GM18861 (cell line): ENCODE measurements around the gene SPINK9.
"Not testable (repeated sequence)": the region's sequence is repeated elsewhere in the genome, so short reads cannot be mapped to it uniquely, and the experiment has no call there.

Source experiments
- ATAC-seq: cut with Tn5 transposase; IDR thresholded peaks from one replicate; pipeline ENCODE4 v1.9.1; 2021; ENCODE audit not compliant: unreplicated experiment

SPINK9 gene, protein sequence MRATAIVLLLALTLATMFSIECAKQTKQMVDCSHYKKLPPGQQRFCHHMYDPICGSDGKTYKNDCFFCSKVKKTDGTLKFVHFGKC

DNA sequence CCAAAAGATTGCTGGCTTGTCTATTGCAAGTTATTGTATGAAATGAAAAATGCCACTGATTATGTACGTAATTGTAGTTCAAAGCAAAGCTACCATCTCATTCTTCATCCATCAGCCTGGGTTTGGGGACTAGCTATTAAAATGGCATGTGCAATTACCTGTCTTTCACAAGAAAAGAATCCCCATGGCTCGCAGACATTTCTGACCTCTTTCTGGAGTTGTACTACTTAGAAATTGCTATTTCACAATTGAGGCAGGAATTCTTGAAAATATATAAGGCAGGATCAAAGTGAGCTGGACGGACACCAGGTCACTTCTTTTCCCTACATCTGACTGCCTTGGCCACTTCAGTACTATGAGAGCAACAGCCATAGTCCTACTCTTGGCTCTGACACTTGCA is at the start of gene SPINK9:
TSS of gene SPINK9 (plus strand) at position 301 of the 400 bp plus-strand sequence. CDS start at position 356, 55 bp downstream.
- ATAC-seq, result no peak

DNA sequence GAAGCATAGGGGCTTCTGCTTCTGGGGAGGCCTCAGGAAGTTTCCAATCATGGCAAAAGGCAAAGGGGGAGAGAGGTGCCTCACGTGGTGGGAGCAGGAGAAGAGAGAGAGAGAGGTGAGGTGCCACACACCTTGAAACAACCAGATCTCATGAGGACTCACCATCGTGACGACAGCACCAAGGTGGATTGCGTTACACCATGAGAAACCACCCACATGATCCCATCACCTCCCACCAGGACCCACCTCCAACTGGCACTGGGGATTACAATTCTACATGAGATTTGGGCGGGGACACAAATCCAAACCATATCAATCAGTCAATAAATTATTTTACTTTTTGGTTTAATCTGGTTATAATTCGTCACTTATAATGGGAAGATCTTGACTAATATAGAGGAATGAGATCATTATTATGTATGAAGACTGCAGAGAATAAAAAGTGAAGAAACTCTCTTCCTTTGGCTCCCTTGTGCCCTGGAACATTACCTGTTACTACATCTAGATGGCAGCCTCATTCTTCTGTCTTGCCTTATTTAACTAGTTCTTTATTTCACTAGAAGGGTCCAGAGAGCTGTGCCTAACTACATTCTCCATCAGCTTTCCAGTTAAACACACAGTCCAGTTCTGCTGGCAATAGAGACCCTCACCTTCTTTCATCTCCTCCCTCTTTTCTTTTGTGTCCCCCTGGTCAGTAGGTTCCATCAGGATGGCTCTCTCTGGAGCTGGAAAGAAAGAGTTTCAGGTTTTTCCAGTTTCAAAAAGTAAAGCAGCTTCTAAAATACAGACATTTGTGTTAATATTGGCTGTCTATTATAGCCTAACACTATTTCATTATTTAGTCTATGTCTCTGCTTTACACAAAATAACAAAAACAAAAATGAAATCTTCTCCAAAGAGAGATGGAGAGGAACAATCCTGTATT is 44.8 kb upstream of the SPINK9 start:
- ATAC-seq, result no peak

DNA sequence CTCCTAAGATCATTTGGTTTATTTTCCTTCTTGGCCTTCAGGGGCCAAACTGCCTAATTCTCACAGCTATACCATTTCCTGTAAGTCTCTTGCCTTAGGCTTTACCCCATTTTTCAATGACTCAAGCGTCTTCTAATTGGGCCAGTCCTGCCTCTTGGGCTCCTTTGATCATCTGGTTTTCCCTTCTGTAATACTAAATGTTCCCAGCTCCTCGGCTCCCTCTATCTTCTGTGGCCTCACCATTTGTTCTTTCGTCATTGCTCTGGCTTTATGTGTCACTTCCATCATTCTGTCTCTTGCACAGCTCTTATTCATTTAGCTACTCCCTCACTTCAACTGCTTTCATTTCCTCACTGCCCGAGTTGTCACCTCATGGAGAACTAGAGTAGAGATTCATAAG is 37.6 kb upstream of the SPINK9 start:
- ATAC-seq, result no peak

DNA sequence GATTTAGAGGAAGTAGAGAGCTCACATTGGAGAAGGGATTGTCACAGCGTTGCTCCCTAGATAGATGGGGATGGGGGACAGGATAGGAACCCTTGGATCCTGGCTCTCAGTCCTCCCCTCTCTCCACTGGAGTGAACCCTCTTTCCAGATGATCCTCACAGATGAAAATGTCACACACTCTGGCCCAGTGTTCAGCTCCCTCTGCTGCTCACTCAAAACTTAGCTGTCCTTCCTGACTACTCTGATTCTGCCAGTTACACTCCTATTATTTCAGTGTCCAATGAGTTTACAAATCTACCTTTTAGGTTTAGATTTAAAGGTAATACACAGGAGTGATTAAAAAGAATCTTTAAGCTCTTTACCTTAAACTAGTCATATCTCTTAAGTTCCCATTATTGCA is 28.9 kb upstream of the SPINK9 start:
- no peak for ATAC-seq

DNA sequence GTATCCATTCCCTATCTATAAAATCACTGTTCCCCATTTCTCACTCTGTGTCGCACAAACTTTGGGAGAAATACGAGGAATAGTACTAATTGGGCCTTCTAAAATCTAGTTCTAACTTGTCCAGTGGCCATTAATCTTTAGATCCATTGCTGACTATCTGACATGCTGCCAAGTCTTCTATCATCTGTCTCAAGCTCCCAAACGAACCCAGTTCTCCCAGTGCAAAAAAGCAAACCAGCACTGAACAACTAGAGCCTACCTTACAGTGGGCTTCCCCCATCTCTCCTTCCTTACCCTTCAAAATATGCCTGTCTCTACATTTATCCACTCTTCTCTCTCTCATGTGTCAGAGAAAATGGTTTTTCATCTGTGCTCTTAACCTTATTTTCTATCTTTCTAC is 26.3 kb upstream of the SPINK9 start:
- ATAC-seq, result no peak

DNA sequence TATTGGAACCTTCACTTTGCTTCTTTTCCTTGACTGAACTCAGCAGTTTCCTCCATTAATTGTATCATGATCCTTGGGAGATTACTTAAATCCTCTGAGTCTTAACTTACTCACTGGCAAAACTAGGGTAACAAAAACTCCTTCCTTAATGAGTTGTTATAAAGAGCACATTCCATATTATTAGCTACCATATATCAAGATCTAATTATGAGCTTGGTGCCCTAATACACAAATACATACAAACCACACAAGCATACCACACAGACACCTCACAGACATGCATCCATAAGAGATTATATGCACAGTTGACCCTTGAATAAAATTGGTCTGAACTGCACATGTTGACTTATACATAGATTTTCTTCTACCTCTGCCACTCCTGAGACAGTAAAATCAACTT is 25.6 kb upstream of the SPINK9 start:
- no peak for ATAC-seq

DNA sequence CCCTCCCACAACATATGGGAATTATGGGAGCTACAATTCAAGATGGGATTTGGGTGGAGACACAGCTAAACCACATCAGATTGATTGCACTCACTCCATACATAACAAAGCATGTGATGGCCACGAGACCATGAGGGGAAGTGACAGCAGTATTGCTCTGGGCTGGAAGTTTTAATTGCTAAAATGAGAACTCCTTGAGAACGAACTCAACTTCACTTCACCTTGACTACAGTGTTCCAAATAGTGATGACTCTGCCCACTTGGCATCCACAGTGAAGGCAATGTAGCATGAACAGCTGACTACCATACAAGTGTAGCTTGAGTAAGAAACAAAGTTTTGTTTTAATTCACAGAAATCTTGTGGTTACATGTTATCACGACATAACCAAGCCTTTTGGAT is 23.9 kb upstream of the SPINK9 start:
- ATAC-seq, result no peak

DNA sequence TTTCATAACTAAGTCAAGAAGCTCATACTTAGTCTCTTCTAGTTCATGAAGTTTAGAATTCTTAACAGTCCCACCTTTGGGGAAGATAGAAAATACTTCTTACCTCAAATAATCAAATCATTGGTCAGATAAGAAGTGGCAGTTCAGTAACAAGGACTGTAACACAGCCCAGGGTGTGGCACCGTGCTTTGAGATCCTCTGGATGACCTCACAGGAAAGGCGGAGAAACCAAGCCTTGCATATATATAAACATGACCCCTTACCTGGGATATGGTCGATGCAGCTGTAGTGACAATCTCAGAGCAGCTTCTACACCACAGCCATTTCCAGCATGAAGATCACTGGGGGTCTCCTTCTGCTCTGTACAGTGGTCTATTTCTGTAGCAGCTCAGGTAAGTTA is 23.2 kb upstream of the SPINK9 start, which contains the start of gene SPINK7:
TSS of gene SPINK7 (plus strand) at position 271 of the 400 bp plus-strand sequence. CDS start at position 332, 61 bp downstream.
- no peak for ATAC-seq

DNA sequence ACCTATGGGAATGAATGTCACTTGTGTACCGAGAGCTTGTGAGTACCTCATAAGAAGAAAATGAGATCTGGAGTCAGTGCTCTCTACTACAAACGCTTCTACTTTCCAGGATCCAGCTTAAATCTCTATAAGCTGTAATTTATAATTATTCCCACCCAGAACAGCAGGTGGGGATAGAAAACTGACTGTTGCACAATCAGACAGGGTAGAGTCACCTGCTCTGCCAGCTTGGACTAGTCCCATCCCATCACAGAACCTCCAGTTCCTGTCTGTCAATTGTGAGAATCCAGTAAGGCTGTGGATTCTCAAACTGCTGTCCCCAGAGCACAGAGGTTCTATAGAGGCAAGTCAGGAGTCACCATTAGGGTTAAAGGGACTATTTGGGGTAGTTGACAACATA is 21.2 kb upstream of the SPINK9 start:
- ATAC-seq, result no peak

DNA sequence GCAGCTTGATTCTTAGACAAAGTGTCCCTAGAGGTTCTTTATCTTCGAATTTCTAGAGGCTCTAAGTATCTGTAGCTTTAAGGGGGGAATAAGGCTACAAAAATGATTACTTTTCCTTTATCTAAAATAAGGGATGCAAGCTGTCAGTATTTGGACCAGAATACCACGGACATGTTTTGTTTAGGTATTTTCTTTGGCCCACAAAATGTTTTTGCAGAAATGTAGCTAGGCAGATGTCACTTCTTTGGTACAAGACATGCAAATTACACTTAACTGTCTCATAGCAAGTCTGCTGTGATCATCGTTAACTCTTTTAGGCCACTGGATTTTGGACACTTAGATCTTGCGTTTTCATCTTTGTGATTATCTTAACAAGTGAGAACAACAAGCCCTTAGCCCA is 20.6 kb upstream of the SPINK9 start:
- ATAC-seq, result no peak

DNA sequence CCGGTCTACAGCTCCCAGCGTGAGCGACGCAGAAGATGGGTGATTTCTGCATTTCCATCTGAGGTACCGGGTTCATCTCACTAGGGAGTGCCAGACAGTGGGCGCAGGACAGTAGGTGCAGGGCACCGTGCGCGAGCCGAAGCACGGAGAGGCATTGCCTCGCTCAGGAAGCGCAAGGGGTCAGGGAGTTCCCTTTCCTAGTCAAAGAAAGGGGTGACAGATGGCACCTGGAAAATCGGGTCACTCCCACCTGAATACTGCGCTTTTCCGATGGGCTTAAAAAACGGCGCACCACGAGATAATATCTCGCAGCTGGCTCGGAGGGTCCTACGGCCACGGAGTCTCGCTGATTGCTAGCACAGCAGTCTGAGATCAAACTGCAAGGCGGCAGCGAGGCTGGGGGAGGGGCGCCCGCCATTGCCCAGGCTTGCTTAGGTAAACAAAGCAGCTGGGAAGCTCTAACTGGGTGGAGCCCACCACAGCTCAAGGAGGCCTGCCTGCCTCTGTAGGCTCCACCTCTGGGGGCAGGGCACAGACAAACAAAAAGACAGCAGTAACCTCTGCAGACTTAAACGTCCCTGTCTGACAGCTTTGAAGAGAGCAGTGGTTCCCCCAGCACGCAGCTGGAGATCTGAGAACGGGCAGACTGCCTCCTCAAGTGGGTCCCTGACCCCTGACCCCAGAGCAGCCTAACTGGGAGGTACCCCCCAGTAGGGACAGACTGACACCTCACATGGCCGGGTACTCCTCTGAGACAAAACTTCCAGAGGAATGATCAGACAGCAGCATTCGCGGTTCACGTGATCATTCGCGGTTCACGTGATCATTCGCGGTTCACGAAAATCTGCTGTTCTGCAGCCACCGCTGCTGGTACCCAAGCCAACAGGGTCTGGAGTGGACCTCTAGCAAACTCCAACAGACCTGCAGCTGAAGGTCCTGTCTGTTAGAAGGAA is 15.1 kb upstream of the SPINK9 start:
- not testable (repeated sequence) for ATAC-seq

DNA sequence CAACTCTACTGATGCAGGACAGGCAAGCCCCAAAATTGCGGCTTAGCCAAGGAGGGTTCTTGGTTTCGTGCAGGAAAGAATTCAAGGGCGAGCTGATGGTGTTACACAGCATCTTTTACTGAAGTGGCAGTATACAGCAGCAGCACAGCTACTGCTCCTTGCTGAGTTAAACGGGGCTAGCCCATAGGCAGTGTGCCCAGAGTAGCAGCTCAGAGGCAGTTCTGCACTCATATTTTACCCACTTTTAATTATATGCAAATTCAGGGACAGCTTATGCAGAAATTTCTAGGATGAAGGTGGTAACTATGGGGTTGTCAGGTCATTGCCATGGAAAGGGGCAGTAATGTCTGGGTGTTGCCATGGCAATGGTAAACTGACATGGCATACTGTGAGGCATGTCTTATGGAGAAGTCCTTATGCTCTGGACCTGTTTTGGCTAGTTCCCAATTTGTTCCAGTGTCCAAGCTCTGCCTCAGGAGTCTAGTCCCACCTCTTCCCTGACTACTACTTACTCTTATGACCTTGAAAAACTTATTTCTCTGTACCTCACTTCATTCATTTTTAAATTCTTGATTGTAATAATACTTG is 2.0 kb upstream of the SPINK9 start:
- ATAC-seq, result no peak

DNA sequence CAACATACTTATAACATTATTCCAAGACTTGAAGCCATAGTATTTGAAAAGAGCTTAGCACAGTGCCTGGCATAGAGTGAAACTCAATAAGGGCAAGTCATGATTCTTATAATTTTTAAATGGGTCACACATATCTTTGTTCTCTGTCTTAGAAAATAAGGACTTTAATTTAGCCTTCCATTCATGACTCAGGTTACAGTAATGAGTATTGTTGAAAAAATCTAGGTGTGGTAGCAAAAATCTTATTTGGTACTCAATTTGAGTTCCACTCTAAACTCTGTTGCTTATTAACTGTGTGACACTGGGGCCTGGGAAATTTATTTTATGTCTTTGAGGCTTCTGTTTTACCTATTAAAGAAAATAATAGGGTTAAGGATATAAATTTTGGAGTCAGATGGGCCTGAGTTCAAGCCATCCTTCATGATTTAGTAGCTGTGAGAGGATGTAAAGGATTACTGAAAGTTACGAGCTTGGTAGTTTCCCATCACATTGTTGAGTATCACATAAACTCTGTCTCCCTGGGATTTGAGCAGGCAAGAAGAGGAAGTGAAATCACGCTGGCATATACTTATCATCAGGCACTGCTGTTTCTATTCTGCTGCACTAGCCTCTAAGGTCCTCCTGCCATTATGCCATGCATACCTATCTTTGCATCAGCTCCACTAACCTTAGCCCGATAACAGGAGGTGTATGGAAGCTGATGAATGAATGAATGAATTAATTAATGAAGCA is 1.5 kb downstream of the SPINK9 start:
- peak; percentile 86 for ATAC-seq

DNA sequence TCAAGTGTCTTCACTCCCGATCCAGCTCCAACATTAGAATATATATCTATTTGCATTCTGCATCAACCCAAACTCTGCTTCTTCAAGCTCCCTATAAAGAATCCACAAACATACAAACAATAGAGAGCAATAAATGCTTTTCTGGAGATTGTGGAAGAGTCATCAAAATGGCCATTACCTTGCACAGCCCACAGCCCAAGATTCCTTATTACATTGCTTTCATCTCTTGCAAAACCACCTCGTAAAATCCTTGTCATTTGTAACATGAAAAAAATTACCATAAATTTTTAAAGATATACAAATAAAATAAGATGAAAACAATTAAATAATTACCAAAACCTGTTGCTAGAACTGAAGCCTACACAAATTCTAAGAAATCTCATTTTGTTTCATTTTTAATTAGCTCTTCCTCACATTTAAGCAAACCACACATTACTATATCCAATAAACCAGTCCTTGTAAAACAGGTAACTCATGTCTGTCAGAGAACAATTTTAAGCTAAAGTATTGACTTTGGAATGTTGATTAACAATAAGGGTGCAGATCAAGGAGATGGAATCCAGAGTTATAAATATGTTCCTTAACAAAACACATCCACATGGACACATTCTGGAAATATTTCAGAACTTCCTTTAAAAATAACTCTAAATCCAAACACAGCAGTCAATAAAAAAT is 7.1 kb downstream of the SPINK9 start:
- no peak for ATAC-seq

DNA sequence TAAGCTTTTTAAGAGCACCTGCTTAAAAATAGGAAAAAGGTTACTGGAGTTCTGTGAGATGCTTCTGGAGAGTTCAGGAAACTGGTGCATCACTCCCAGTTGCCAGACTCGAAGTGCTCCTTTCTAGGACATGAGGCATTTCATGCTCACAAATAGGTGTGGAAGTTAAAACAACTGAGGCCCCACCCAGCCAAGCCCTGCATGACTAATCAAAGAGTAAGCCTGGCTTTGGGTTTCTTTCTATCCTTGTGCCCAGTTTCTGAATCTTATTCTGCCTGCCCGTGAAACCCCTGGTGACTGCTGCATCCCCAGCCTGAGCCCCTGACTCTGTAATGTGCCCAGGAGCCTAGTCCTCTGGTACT is 7.7 kb downstream of the SPINK9 start:
- no peak for ATAC-seq

DNA sequence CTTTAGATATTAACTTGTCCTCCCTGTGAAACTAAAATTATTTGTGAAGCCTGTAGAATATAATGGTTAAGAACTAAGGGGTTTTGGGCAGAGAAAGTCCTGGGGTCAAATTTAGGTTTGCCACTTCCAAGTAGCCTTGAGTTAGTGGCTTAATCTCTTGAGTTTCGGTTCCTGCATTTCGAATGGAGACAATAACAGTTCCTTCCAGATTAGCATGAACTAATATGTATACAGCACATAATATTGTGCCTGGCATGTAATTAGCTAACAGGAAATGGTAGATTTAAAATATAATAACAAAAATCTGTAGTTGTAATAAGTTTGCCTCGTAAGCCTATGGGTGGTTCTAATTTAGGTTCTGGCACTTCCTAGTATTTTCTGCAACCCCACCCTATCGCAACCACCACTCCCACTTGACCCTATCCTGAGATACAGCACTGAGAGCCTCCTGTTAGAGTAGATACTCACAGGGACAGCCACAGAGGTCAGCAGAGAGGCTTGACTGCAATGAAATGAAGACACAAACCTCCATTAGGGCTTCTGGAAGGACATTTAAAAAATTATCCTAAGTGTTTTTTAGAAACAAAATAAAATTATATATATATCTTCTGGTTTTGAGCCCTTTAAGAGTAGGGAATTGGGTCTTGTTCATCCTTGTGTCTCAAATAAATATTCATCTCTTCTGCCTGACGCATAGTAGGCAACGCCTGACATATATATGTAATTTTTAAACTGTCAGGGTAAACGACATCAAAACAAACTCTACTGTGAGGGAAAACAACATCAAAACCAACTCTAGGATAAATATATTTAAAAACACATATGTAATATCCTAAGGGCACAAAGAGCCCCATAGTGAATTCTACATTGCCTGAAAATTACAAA is 8.5 kb downstream of the SPINK9 start:
- ATAC-seq, result no peak

DNA sequence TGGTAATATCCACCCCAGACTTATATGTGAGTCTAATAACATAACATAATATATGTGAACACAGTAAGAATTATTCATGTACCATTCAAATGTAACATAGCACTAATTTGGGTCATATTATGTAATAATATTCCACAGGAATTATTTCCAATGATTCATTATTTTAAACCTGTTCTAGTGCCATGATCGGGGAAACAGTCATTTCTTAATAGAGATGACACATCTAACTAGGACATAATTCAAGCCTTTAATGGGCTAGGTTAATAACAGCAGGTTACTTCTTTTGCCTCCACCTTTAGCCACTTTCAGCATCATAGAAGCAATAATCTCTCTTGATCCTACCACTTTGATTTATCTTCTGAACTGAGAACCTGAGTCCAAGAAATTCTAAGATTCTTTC is 12.3 kb downstream of the SPINK9 start:
- no peak for ATAC-seq

DNA sequence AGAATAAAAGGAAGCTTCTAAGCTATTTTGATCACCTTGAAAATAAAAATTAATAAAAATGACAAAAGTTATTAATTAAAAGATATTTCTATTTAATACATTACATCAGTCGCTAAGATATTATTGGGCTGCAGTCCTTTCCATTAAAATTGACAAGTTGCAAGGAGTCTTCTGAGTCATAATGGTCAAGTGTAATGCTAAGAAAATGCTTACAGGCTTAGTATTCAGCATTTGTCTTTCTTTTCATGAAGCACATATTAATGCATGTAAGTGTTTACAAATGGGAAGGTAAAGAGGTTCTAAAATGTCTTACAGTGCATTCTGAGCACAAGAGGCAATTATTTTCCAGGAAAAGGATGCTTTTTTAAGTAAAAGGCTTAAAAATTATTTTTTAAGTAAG is 17.3 kb downstream of the SPINK9 start:
- ATAC-seq, result no peak

DNA sequence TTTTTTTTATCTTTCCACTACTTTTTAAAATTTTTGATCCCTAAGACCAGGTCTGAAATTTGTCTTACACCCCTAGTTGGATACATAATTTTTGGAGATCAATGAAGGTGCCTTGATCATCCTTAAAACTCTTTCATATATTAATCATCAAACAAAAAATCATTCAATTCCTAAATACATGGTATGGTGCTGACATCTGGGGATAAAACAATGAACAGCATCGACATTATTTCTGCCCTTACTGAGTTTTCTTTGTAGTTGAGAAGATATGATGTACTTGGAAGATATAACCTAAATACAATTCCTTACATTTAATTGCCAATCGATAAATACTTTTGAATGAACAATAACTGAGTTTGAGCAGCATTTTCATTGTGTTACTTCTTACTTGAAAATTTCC is 18.3 kb downstream of the SPINK9 start:
- ATAC-seq, result no peak
